ENCODE measurements around the gene ERCC8.

GRCh38 chr5:60992871-60993270 is 48.0 kb upstream of the ERCC8 start:
- TF ChIP-seq, protein P1, sequence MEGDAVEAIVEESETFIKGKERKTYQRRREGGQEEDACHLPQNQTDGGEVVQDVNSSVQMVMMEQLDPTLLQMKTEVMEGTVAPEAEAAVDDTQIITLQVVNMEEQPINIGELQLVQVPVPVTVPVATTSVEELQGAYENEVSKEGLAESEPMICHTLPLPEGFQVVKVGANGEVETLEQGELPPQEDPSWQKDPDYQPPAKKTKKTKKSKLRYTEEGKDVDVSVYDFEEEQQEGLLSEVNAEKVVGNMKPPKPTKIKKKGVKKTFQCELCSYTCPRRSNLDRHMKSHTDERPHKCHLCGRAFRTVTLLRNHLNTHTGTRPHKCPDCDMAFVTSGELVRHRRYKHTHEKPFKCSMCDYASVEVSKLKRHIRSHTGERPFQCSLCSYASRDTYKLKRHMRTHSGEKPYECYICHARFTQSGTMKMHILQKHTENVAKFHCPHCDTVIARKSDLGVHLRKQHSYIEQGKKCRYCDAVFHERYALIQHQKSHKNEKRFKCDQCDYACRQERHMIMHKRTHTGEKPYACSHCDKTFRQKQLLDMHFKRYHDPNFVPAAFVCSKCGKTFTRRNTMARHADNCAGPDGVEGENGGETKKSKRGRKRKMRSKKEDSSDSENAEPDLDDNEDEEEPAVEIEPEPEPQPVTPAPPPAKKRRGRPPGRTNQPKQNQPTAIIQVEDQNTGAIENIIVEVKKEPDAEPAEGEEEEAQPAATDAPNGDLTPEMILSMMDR (IDR thresholded peaks at IDR 0.05), result no peak
- no peak for TF ChIP-seq POLR2A (IDR thresholded peaks at IDR 0.05)

Measured in prostate gland (tissue), 2 donors.